Pons (tissue), 1 donor: ENCODE measurements around the gene ZG16.
"Not testable (repeated sequence)": the region's sequence is repeated elsewhere in the genome, so short reads cannot be mapped to it uniquely, and the experiment has no call there.

ENCODE experiments used
- DNase-seq: peaks from one replicate; pipeline ENCODE4 v3.0.0-alpha.2; 2016; ENCODE audit warnings: low spot score

Gene ZG16

DNA sequence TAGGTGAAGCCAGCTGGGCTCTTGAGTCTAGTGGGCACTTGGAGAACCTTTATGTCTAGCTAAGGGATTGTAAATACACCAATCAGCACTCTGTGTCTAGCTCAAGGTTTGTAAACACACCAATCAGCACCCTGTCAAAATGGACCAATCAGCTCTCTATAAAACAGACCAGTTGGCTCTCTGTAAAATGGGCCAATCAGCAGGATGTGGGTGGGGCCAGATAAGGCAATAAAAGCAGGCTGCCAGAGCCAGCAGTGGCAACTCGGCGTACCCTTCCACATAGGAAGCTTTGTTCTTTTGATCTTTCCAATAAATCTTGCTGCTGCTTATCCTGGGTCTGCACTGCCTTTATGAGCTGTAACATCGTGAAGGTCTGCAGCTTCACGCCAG lies 29.3 kb upstream of the ZG16 start:
- not testable (repeated sequence) for DNase-seq

DNA sequence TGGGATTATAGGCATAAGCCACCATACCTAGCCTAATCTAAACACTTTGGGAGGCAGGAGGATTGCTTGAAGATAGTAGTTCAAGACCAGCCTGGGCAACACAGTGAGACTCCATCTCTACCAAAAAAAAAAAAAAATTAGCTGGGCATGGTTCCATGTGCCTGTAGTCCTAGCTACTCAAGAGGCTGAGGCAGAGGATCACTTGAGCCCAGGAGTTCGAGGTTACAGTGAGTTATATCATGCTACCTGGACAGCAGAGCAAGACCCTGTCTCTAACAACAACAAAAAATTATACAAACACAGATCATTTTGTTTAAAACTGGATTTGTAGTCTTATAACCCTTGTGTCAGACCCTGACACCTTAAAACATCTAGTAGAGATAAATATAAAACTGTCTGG lies 24.5 kb upstream of the ZG16 start:
- DNase-seq = no peak

DNA sequence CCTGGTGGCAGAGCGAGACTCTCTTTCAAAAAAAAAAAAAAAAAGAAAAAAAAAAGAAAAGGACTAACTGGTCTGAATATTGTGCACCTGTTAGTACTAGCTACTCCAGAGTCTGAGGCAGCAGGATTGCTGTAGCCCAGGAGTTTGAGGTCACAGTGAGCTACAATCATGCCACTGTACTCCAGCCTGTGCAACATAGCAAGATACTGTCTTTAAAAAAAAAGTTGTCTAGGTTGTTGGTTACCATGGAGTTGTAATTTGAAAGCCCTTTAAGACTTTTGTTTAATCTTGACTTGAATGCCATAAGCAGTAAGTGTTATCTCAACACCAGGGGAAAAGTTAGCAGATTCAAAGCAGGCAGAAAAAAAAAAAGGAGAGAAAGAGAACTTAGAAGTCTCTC lies 21.4 kb upstream of the ZG16 start:
- no peak for DNase-seq

DNA sequence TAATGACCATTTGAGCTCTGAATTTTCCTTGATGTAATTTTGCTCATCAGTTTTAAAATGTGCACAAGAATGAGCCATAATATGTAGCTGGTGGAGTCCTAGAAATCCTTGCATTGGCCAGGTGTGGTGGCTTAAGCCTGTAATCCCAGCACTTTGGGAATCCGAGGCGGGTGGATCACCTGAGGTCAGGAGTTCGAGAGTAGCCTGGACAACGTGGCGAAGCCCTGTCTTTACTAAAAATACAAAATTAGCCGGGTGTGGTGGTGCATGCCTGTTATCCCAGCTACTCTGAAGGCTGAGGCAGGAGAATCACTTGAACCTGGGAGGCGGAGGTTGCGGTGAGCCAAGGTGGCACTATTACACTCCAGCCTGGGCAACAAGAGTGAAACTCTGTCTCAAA lies 21.0 kb upstream of the ZG16 start:
- not testable (repeated sequence) for DNase-seq

DNA sequence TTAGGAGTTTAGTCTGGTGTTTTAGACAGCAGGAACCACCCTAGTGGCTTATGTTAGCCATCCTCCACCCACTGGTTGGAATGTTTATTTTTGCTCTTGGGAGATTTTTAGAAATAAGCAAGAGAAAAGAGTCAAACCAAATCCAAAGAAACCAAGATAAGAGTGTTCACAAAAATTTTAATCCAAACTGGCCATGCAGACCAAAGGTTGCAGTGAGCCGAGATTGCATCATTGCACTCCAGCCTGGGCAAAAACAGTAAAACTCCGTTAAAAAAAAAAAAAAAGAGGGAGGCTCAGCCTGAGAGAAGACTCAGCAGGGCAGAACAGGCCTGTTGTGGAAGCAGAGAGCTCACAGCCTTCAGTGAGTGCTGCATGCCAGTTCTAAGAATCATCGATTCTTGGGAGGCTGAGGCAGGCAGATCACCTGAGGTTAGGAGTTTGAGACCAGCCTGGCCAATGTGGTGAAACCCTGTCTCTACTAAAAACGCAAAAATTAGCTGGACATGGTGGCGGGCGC lies 20.0 kb upstream of the ZG16 start:
- DNase-seq = no peak

DNA sequence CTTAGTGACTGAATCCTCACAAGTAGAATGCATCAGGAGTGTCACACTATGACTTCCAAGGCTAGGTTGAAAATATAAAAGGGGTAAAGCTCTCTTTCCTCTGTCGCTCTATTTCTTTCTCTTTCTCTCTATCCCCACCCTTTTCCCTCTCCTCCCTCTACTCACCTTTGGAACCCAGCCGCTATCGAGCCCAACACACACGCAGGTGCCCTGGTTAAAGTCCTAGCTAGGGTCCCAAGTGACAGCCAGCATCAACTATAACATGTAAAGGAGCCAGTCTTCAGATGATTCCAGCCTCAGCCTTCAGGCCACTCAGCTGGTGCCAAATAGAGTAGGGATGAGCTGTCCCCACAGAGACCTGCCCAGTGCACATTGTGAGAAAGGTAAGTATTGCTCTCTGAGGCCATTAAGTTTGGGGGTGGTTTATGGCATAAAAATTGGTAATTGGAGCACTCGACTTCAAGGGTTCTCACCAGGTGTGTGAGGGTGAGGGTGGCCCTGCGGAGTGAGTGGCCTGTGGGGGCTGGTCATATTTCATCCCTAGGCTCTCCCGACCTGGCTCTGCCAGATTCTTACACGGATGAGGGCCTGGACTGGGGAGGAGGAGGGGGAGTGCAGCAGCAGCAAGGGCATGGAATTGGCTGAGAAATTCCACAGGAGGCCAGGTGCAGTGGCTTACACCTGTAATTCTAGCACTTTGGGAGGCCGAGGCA lies 17.3 kb upstream of the ZG16 start:
- DNase-seq = no peak

DNA sequence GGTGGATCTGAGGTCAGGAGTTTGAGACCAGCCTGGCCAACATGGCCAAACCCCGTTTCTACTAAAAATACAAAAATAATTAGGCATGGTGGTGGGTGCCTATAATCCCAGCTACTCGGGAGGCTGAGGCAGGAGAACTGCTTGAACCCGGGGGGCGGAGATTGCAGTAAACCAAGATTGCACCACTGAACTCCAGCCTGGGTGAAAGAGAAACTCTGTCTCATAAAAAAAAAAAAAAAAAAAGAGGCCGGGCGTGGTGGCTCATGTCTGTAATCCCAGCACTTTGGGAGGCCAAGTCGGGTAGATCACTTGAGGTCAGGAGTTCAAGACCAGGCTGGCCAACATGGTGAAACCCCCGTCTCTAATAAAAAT lies 16.8 kb upstream of the ZG16 start:
- DNase-seq = not testable (repeated sequence)

DNA sequence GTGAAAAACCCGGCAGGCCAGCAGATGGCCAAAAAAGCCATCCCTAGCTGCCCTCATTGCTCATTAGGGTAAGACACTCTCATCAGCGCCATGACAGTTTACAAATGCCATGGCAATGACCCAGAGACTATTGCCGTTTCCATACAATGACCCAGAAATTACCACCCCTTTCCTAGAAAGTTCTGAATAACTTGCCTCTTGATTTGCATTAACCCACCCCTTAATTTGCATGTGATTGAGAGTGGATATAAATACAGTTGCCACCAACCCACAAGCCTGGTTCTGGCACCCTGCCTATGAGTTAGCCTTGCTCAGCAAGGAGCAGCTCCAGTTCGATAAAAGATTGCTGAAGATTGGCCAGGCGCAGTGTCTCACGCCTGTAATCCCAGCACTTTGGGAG lies 16.2 kb upstream of the ZG16 start:
- DNase-seq = no peak

DNA sequence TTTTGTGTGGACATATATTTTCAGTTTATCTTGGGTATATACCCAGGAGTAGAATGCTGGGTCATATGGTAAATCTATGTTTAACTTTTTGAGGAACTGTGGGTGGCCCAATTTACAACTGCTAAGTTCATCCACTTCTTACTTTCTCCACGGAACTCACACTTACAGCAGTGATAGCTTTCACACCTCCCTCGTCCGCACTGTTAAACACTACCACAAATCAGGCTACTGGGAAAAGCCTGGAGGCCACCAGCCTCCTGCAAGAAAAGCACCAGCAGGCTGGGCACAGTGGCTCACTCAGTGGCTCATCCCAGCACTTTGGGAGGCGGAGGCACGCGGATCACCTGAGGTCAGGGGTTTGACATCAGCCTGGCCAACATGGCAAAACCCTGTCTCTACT lies 14.7 kb upstream of the ZG16 start:
- no peak for DNase-seq

DNA sequence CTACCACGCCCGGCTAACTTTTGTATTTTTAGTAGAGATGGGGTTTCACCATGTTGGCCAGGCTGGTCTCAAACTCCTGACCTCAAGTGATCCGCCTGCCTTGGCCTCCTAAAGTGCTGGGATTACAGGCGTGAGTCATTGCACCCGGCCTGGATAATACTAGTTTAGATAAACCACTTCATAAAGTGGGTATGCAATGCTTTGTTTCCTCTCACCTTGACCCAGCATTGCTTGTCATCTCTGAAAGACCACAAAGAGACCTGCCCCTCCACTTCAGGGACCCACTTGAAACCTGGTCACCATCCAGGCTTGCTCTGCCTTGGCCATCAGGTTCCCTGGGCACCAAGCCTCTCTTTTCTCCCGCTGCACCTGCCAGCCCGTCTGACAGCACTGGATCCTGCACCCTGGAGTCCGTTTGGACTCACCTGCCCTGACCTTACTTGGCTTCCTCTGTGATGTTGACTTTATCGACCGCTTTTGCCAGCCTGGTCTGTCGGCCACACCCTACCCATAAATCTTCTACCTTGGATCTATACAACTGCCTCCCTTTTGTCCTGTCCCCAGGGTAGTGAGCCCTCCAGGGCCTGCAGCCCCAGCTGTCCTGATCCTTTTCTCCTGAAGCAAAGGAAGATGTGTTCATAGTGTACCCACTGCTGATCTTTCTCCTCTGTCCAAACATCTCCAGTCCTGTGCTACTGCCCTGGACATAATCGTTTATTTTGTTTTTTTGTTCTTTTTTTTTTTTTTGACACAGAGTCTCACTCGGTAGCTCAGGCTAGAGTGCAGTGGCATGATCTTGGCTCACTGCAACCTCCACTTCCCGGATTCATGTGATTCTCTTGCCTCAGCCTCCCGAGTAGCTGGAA lies 12.7 kb upstream of the ZG16 start:
- DNase-seq = no peak

DNA sequence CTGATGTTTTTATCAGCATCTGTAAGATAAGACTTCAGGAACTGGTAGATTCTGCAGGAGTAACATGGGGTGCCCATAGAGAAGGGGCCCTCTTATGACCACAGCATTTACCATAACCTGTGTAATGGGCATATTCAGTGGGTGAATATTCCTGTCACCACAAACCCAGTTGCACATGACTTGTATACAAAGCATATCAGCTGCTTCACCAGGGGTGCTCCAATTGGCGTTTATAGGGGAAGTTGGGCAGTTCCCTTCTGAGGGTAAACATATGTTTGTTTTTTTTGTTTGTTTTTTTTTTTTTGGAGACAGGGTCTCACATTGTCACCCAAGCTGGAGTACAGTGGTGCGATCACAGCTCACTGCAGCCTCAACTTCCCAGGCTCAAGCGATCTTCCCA lies 11.5 kb upstream of the ZG16 start:
- DNase-seq = no peak

DNA sequence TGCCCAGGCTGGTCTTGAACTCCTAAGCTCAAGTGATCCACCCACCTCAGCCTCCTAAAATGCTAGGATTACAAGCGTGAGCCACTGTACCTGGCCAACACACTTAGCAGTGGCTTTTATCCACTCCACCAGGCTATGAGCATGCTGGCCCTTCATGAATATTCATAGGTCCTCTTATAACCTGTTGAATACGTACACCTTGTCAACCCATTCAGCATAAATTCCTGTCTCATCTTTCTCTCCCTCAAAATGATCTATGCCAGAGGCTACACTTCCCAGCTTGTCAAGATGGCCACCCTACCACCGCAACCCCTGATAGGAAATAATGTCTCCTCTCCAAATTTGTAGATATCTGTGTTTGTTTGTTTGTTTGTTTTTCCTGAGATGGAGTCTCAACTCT lies 11.0 kb upstream of the ZG16 start:
- DNase-seq = no peak

DNA sequence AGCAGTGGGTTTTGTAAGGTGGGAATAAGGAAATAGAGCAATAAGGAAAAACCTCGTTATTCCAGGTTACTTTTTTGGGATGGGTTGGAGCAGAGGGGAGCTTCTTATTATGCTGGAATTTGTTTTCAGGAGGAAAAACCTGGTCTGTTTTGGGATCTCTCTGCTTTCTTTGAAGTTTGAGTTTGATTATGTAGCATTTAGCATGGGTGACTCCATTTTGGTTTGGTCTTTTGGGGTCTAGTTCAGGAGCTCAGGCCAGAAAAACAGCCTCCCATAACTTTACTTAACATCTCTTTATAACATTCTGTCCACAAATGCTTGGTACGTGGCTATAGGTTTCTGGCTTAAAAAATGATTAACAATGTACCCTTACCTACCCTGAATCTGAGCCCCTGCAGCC lies 8.5 kb upstream of the ZG16 start:
- DNase-seq = no peak

DNA sequence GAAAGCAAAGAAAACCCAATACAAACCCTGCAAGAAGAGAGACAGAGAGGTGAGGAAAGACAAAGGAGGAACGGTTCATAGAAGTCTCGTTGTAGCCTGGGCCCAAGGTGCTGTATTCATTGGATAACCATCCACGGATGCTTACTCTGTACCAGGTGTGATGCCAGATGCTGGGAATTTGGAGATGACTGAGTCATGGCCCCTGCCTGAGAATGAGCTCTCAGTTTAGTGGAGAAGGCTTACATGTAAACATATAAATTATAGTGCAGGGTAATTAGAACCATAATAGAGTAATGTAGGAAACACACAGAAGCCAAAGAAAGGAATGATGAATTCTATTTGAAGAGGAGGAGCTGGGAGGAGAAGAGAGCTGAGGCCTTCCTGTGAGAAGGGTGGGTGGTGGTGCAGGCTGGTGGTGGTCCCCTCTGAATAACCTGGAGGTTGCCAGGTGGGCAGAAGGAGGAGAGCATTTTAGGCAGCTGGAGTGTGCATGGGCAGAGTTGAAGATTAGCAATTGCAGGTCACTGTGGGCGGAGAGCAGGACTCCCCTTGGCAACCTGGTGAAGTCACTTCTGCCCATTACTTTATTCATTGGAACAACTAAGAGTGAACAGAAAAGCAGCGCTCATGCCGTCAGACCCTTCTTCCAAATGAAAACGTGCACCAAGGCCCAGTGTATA lies 7.7 kb upstream of the ZG16 start:
- no peak for DNase-seq

DNA sequence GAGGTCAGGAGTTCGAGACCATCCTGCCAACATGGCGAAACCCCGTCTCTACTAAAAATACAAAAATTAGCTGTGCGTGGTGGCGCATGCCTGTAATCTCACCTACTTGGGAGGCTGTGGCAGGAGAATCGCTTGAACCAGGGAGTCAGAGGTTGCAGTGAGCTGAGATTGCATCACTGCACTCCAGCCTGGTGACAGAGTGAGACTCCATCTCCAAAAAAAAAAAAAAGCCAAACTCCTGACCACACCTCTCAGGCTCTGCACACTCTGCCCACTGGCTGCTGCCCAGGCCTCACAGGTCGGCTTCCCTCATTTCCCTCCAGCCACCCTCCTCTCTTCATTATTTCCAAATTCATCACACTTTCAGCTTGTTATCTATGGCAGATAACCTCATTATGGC lies 5.7 kb upstream of the ZG16 start:
- not testable (repeated sequence) for DNase-seq

DNA sequence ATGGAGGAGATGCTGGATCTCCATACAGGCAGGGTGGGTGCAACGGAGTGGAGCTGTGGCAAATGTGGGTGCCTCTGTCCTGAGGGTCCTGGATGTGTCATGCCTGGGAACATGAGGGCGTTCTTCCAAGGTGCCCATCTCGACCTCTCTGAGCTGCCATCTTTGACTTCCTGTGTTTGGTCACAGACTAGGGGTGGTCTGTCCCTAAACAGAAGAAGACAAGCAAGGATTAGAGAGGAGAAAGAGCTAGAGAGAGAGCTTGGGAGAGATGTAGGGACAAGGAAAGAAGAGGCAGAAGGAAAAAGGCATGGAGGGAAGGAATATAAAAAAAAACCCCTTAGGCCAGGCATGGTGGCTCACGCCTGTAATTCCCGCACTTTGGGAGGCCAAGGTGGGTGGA lies 3.3 kb upstream of the ZG16 start:
- no peak for DNase-seq

DNA sequence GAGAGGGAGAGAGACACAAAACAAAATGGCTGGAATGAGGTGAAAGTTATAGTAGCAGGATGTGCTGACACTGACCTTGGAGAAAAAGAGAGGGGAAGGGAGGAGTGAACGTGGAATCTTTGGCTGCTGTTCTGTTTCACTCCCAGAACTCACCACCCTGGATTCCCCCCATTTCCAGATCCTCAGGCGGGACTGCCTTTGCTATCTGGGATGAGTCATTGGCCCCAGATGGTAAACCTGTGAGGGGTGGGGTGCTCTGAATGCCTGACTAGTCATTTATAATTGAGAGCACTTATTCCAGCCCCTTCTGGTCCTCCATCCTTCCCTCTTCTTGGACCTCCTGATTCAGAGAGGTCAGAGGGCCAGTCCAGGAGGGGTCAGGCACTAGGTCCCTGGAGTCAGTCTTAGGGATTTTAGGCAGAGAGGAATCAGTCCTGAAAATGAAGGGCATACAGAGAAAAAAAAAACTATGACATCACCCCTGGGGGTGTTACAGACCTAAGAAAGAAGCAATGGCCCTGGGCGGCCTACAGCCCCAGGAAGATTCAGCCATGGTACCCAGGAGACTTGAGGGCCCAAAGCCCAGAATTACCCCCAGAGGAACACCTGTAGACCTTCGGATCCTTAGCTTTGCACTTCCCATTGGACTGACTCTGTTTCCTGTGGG lies 2.2 kb upstream of the ZG16 start:
- DNase-seq = no peak

DNA sequence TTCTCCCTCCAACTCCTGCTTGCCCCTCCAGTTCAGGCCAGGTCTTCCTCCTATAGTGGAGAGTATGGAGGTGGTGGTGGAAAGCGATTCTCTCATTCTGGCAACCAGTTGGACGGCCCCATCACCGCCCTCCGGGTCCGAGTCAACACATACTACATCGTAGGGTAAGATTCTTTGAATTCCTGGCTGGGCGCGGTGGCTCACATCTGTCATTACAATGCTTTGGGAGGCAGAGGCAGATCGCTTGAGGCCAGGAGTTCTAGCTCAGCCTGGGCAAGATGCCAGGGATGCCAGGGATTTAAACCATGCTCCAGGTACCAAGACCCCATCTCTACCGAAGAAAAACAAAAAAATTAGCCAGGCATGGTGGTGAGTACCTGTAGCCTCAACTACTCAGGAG lies 1.4 kb downstream of the ZG16 start:
- DNase-seq = no peak

DNA sequence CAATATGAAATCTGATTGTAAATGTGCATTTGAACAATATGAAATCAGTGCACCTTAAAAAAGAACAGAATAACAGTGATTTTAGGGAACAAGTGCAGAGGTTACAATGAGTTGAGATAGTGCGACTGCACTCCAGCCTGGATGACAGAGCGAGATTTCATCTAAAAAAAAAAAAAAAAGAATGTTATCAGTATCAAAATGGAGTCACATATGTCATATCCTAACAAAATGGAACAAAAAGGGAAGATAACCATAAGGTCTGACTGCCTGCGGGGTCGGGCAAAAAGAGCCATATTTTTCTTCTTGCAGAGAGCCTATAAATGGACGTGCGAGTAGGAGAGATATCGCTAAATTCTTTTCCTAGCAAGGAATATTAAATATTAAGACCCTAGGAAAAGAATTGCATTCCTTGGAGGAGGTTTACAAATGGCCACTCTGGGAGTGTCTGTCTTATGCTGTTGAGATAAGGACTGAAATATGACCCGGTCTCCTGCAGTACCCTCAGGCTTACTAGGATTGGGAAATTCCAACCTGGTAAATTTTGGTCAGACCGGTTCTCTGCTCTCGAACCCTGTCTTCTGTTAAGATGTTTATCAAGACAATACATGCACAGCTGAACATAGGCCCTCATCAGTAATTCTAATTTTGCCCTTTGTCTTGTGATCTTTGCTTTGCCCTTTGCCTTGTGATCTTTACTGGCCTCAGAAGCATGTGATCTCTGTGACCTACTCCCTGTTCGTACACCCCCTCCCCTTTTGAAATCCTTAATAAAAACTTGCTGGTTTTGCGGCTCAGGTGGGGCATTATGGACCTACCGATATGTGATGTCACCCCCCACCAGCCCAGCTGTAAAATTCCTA lies 5.3 kb downstream of the ZG16 start:
- not testable (repeated sequence) for DNase-seq

DNA sequence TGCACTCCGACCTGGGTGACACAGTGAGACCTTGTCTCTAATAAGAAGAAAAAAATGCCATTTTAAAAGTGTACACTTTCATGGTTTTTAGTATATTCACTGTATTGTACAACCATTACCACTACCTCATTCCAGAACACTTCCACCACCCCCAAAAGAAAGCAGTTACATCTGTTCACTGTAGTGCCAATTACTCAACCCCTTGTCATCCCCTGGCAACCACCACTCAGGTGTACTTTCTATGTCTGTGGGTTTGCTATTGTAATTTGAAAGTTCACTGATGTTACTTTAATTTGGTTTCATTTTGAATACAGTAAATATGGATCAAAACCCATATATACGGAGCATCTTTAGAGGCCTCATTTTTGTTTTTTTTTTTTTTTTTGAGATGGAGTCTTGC lies 6.1 kb downstream of the ZG16 start:
- DNase-seq = no peak

DNA sequence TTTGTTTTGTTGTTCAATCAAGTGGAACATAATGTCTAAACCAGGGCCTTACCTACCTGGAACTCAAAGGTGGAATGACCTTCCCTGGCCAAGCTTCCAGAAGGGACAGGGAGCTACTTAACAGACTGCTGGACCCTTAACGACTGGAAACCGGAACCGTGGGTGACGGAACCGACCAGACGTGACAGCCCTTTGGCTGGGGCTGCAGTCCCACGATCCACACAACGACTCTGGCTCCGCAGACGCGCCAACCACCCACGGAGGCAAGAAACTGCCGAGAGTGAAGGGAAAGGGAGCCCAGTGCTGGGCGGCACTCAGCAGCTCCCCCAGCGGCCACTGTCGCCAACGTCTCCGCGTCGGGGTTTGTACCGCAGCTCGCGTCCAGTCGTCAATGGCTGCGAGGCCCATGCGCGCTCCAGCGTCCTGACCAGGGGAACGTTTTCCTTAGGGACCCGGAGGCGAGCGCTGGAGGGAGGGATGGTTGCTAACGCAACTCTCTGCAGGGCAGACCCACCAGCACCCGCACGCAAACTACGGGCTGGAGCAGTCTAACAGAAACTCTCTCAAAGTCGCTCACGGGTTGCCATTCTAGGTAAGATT lies 6.9 kb downstream of the ZG16 start:
- DNase-seq = no peak
